ENCODE measurements around the gene ADCY10.

GRCh38 chr1:167909691-167910180, 4.2 kb downstream of the ADCY10 start:
- no peak for TF ChIP-seq CTCF (IDR thresholded peaks at IDR 0.05)
- TF ChIP-seq POLR2A (IDR thresholded peaks at IDR 0.05) = no peak
- TF ChIP-seq POLR2AphosphoS5 (IDR thresholded peaks at IDR 0.05; ENCODE audit: insufficient read depth in 1 of 2, low read depth in 1 of 2) = no peak

All from vagina (tissue), 2 donors.